Putamen (tissue), 1 donor: ENCODE data around the gene ADPRM.
"Not testable (repeated sequence)": the region's sequence is repeated elsewhere in the genome, so short reads cannot be mapped to it uniquely, and the experiment has no call there.

Source experiments
- DNase-seq: peaks from one replicate; pipeline ENCODE4 v3.0.0-alpha.2; 2016; ENCODE audit warnings: low spot score

ADPRM gene, protein sequence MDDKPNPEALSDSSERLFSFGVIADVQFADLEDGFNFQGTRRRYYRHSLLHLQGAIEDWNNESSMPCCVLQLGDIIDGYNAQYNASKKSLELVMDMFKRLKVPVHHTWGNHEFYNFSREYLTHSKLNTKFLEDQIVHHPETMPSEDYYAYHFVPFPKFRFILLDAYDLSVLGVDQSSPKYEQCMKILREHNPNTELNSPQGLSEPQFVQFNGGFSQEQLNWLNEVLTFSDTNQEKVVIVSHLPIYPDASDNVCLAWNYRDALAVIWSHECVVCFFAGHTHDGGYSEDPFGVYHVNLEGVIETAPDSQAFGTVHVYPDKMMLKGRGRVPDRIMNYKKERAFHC

DNA sequence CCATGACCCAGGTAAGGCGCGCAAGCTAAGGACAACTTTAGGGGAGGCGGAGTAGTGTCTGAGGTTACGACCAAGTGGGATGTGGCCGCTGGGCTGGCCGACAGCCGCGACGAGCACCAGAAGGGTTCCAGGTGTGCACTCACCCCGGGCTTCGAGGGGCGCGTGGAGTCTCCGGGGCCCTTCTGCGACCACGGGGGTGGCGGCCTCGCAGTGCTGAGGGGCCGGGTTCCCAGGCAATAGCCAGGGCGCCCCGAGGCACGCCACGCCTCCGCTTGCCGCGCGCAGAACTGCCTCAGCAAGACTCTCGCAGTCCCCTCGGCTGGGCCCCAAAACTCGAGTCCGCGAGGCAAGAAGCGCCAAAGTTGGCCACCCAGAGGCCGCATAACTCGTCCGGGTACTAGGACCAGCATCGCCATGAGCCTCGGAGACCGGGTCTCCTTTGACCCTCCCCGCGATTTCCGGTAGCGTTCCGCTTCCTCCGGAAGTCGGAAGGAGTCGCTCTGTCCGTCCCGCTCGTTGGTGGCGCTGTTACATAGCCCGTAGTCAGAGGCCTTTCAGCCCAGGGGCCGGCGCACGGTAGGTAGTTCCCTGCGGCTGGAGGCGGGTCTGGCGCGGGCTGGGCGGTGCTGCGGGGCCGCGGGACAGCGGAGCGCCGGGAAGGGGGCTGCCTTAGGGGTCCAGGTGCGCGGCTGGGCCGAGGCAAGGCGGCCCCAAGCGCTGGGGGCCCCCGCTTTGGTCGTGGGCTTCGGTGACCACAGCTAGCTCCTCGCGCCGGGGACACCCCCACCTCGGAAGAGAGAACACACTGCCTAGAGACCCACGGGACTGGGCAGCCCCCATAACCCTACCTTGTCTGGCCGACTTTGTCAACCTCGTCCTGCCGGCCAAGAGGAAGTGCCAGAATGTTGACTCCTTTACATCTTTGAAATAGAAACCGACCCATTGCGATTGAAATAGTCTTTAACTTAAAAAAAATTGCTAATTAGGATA lies at the start of gene ADPRM, which contains the start of gene SCO1:
TSS of gene ADPRM (plus strand) at position 503 of the 990 bp plus-strand sequence. CDS start 7,333 bp downstream, outside the sequence.
TSS of gene SCO1 (minus strand) at position 442 of the 990 bp plus-strand sequence. CDS start at position 416, 26 bp downstream.
- DNase-seq = peak; percentile 93

GRCh38 chr17:10648381-10648780 lies 49.0 kb upstream of the ADPRM start:
- DNase-seq = no peak

DNA sequence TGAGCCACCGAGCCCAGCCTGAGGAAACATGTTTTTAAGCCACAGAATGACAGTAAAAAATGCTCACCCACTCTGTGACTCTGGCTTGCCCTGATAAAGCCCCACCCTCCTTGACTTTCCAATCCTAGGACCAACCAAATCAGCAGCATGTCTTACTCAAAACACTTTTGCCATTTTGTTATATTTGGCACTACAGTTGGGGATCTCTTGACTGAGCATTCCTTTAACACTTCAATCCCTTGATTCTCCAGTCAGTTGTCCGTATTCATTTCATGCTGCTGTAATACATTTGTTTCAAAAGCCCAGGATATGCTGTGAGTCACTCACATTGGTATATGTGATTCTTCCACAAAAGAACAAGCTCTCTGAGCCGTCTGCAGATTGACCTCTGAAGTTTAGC lies 48.4 kb upstream of the ADPRM start:
- no peak for DNase-seq

- DNase-seq = no peak
These were observed 47.8 kb upstream of the ADPRM start for GRCh38 chr17:10649602-10650001.

DNA sequence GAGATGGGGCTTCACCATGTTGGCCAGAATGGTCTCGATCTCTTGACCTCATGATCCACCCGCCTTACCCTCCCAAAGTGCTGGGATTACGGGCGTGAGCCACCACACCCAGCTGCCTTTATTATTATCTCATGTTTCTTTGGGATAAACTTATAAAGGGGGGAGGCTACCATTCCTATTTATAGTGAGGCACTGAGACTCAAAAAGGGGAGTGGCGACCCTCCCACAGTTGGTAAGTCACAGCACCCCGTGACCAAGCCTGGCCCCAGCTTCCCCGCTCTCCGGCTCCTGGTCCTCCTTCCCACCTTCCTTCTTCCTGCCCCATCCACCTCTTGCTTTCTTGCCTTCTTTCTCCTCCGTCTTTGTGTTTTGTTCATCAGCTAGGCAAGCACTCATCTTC lies 45.5 kb upstream of the ADPRM start:
- DNase-seq = no peak

DNA sequence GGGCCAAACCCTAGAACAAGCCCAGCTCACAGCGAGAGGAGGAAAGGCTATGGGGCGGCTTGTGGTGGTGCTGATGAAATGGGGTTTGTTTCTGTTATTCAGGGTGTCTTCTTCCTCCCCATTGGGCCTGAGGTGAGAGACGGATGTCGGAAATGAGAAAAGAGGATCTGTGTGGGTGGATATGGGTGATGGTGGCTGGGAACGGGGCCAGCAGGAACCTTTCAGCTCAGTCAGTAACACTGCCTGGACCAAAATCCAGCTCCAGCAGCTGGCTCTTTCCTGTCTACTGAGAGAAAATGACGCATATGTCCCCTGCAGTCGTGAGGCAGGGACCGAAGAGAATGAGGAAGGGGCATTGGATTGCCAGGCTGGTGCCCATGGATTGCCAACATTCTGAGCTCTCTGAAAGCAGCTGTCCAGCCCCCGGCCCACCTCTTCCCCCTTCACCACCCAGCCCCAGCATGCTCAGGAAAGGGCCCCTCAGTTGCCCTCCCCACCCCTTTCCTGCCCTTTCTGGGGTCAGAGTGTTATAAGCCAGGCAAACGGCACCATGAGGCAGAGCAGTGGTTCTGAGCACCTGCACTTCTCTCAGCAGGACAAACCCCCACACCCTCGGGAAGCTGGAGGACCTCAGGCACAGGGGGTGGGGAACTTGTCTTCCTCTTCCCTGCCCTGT lies 44.3 kb upstream of the ADPRM start:
- DNase-seq = no peak

DNA sequence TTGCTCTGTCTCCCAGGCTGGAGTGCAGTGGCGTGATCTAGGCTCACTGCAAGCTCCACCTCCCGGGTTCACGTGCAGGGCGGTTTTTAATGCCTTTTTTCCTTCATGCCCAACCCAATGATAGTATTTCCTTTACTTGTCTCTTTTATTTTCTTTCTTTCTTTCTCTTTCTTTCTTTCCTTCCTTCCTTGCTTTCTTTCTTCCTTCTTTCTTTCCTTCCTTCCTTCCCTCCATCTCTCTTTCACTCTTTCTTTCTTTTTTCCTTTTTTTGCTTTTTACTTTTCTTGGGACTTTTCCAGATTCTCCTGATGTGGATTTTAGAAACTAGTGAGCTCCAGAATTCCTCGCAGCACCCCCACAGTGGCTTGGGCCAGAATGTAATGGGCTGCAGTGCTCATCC lies 43.4 kb upstream of the ADPRM start:
- no peak for DNase-seq

GRCh38 chr17:10657148-10657547 lies 40.2 kb upstream of the ADPRM start, which contains the start of gene MYH3:
Gene MYH3 (minus strand): TSS chr17:10657309. CDS start chr17:10655064, 2,245 bp downstream.
- no peak for DNase-seq

GRCh38 chr17:10657879-10658278 lies 39.5 kb upstream of the ADPRM start:
- DNase-seq = no peak

DNA sequence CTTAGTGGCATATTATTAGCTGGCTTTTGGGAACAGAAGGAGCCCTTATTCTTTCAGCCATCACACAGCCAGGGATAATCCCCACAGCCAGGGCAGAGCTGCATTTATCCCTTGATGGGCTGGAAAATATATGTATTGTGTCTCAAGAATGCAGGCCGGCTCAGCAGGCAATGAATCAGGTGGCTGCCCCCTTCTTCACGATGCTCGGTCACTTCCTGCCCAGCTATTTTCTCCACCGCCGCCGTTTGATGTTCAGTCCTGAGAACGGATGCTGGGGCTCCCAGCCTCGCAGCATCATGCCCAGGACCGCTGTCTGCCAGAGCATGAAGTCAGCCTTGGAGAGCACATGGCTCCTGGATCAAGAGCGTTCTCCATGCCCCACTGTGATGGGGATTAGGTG lies 36.0 kb upstream of the ADPRM start:
- no peak for DNase-seq

GRCh38 chr17:10663231-10663630 lies 34.2 kb upstream of the ADPRM start:
- DNase-seq = no peak

DNA sequence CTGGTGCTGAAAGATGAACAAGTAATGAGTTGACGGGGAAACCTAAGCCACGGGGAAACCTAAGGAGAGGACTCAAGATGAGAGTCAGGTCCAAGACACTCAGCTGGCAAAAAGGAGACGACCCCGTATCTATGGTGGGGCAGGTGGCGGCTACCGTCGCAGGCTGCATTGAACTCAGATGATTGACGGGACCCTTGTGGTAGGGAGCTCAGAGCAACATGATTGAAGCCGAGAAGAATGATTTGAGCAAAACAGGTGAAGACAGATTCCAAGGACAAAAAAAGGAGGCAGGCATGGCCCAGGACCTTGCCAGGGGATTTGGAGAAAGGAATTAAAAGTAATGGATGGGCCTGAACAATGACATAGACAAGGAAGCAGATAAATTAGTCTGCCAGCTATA lies 32.8 kb upstream of the ADPRM start:
- no peak for DNase-seq

DNA sequence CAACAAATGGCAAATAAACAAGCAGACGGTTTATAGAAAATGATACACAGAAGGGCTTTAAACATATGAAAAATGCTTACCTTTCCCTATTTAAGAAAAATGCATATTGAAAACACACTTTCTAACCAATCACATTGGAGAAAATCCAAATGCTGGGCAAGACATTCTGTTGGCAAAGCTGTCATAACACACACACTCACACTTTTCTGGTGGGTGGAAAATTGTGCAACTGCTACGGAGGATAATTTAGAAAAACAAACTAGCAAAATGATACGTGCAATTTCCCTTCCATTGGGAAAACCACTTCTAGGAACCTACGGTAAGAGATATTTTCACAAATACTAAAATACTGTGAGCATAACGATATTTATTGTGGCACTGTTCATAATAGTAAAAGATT lies 30.5 kb upstream of the ADPRM start:
- no peak for DNase-seq

DNA sequence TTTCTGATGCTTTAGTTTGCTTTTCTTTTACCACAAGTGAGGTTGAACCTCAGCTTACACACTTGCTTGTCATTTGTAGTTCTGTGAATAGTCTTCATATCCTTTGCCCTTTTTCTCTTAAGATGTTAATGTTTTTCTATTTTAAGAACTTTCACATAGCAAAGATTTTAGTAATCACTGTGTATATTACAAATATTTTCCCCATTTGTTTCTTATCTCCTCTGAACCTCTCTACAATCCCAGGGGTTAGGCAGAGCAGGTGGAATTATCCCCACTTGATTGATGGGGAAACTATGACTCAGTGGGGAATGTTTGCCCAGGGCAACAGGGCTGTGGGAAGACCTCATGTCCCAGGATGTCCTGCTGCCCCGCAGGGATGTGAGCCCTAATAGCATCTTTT lies 28.6 kb upstream of the ADPRM start:
- no peak for DNase-seq

GRCh38 chr17:10673312-10673711 lies 24.1 kb upstream of the ADPRM start:
- no peak for DNase-seq

DNA sequence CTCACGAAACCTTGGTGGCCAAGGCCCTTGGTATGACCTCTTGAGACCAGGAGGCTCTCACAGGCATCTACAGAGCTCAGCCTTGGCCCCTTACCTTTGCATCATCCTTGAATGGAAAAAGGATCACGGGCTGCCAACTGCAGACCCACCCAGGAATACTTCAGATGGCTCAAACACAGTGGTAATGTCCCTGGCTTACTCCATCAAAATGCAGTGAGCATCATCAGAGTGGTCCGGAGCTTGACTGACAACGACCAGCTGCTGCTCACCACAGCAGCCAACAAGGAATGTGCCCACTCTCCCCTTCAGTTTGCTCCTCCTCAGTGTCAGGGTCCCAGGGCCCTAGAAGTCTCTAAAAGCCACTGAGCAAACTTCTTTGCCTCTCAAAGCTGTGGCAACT lies 22.7 kb upstream of the ADPRM start:
- DNase-seq = no peak

DNA sequence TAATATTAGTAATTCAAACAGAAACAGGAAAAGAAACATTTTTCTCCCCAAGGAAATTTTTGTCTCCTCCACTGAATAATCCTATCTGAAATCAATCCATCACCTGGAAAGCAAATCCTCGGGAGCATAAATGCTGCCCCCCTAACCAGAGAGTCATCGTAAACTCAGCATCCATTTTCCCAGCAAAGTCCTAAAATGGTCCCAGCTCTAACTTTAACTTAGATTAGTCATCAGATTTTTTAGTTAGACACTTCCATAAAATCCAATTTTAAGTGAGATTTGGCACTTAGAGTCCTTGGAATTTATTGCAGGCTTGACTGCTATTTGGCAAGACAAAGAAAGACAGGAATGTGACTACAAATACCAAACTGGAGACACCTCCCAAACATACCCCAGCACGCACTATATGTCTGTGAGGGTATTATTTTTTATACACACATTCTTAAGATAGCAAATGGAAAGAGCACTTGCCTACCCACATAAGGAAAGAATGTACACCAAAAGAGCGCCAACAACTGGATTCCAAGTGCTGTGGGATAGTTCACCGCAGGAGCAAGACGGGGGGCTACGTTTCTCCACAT lies 15.4 kb upstream of the ADPRM start:
- no peak for DNase-seq

DNA sequence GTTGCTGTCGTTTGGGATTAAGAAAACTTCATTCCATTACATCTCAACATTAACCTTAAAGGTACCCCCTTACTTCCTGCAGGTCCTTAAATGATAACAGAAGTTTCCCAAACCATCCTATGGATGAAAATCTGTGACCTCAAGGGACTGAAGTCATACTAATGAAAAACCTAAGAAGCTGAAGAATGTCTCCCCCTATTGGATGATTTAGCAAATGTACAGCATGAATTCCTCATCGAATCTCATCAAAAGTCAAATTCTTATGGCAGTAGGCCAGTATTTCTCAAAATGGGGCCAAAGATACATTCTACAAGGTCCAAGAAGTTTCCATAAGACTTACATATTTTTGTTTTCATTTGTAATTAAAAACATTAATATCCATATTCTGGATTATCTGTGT lies 13.5 kb upstream of the ADPRM start:
- DNase-seq = no peak

GRCh38 chr17:10687499-10687898 lies 9.9 kb upstream of the ADPRM start:
- DNase-seq = no peak

DNA sequence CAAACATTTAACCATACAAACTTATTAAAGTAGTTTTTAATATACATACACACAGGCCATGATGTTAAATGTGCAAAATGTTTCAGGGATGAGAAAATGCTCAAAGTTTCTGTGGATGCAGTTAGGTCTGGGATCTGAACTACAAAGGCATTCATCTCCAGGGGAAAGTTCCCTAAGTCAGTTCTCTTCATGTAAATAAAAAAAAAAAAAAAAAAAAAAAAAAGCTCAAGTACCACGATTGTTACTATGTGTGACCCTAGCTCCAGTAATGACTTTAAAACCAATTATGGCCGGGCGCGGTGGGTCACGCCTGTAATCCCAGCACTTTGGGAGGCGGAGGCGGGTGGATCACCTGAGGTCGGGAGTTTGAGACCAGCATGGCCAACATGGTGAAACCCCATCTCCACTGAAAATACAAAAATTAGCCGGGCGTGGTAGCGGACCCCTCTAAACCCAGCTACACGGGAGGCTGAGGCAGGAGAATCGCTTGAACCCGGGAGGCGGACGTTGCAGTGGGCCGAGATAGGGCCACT lies 1.5 kb upstream of the ADPRM start:
- DNase-seq = not testable (repeated sequence)

DNA sequence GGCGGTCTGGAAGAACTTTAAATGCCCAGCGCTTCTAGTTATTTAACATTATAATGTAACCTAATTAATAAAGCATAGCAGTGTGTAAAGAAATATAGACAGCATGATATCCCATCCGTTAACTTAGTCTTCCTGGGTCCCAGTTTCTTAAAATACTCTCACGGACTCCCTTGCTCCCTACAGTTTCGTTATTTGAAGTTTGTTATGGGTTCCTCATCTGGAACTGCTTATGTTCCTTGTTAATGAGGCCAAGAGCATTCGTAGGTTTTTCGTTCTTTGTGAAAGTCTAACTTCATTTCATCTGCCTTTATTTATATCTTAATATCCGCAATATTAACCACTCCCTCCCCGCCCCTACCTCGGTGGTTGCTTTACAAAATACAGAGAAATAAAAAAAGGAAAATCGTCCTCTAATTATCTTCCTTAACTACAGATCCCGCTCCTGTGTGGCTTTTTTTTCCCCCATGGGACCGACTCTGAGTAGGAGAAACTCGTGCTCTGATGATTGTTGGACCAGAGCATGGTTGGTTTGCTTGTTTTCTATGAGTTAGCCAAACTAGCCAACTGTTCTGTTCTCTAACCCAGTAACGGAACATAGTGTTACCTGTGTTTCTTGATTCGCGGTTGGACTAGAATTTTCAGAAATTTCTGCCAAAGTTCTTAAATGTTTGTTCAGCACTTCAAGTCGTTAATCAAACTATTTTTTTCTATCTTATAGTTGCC lies 863 bp downstream of the ADPRM start:
- DNase-seq = no peak
